ENCODE data around the gene PRR33. TPM values are rescaled to one million over a fixed set of nuclear protein-coding genes. Genes with fewer than 3 reads are reported as not detected.

PRR33 gene
- total RNA-seq, 1 experiment from 2014 or later: not detected

DNA sequence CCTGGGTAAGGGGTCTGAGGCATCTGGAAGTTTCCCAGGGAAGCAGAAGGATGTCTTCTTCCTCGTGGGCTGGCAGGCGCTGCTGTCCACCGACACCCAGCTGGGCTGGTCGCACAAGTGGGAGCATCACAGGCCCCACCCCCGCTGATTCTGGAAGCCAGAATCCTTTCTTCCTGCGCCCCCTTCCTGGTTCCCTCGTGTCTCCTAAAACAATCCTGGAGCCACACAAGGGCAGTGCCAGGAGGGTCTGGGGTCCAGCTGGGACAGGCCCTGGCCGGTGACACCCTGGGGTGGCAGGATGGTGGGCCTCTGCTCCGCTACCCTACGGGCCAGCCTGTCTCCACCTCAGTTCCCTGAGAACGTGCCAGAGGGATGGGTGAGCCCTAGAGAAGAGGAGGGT is 34.6 kb downstream of the PRR33 start:
- no peak for TF ChIP-seq POLR2AphosphoS5 (IDR thresholded peaks at IDR 0.05; ENCODE audit: low read depth, low read length)
- no peak for TF ChIP-seq SIN3A (IDR thresholded peaks at IDR 0.05; ENCODE audit: borderline replicate concordance, insufficient read depth, low read depth, low read length)
- no peak for TF ChIP-seq TCF7L2 (IDR thresholded peaks at IDR 0.05; ENCODE audit: low read depth, low read length)
- TF ChIP-seq, protein P1, sequence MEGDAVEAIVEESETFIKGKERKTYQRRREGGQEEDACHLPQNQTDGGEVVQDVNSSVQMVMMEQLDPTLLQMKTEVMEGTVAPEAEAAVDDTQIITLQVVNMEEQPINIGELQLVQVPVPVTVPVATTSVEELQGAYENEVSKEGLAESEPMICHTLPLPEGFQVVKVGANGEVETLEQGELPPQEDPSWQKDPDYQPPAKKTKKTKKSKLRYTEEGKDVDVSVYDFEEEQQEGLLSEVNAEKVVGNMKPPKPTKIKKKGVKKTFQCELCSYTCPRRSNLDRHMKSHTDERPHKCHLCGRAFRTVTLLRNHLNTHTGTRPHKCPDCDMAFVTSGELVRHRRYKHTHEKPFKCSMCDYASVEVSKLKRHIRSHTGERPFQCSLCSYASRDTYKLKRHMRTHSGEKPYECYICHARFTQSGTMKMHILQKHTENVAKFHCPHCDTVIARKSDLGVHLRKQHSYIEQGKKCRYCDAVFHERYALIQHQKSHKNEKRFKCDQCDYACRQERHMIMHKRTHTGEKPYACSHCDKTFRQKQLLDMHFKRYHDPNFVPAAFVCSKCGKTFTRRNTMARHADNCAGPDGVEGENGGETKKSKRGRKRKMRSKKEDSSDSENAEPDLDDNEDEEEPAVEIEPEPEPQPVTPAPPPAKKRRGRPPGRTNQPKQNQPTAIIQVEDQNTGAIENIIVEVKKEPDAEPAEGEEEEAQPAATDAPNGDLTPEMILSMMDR (IDR thresholded peaks at IDR 0.05): no peak
- TF ChIP-seq, protein P2, sequence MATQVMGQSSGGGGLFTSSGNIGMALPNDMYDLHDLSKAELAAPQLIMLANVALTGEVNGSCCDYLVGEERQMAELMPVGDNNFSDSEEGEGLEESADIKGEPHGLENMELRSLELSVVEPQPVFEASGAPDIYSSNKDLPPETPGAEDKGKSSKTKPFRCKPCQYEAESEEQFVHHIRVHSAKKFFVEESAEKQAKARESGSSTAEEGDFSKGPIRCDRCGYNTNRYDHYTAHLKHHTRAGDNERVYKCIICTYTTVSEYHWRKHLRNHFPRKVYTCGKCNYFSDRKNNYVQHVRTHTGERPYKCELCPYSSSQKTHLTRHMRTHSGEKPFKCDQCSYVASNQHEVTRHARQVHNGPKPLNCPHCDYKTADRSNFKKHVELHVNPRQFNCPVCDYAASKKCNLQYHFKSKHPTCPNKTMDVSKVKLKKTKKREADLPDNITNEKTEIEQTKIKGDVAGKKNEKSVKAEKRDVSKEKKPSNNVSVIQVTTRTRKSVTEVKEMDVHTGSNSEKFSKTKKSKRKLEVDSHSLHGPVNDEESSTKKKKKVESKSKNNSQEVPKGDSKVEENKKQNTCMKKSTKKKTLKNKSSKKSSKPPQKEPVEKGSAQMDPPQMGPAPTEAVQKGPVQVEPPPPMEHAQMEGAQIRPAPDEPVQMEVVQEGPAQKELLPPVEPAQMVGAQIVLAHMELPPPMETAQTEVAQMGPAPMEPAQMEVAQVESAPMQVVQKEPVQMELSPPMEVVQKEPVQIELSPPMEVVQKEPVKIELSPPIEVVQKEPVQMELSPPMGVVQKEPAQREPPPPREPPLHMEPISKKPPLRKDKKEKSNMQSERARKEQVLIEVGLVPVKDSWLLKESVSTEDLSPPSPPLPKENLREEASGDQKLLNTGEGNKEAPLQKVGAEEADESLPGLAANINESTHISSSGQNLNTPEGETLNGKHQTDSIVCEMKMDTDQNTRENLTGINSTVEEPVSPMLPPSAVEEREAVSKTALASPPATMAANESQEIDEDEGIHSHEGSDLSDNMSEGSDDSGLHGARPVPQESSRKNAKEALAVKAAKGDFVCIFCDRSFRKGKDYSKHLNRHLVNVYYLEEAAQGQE (IDR thresholded peaks at IDR 0.05; ENCODE audit: insufficient read depth in 1 of 2, low read depth in 2 of 2, low read length in 1 of 2): no peak
- in situ Hi-C loops (cut with HindIII; ENCODE audit: low pct_unique_long_range_greater_than_20kb, low sequenced_read_pairs) (no loop called here), intact Hi-C loops (cut with micrococcal nuclease; ENCODE audit: unreplicated experiment) (no loop called here)
- BruUV-seq (replicated peaks): no TSS peak
- DNase-seq (ENCODE audit: low read depth, low spot score) (no peak), ATAC-seq (no peak)
- POLR2A ChIA-PET: no interaction called here
- Histone ChIP-seq H3K4me1 (ENCODE audit: control insufficient read depth, insufficient read depth, low read length) (no peaks in the 10 kb centered on the region), H3K27ac (ENCODE audit: low read length) (no peak overlapping the region), H3K27me3 (ENCODE audit: control insufficient read depth, insufficient read depth, low read length) (no peaks in the 10 kb centered on the region; the same call in 1 of the 2 replicates), H3K36me3 (ENCODE audit: control insufficient read depth, insufficient read depth, low read length) (no peaks in the 10 kb centered on the region), H3K4me3 (ENCODE audit: low read depth in 2 of 2, low read length in 2 of 2) (no peak overlapping the region), H3K9me3 (ENCODE audit: control insufficient read depth, insufficient read depth, low read depth, low read length) (no peaks in the 10 kb centered on the region)
- CTCF ChIA-PET: interaction anchor here (0.7 kb wide), 1 partner anchor 25 kb away, joined by 4 read pairs; no protein-coding TSS in a partner anchor

DNA sequence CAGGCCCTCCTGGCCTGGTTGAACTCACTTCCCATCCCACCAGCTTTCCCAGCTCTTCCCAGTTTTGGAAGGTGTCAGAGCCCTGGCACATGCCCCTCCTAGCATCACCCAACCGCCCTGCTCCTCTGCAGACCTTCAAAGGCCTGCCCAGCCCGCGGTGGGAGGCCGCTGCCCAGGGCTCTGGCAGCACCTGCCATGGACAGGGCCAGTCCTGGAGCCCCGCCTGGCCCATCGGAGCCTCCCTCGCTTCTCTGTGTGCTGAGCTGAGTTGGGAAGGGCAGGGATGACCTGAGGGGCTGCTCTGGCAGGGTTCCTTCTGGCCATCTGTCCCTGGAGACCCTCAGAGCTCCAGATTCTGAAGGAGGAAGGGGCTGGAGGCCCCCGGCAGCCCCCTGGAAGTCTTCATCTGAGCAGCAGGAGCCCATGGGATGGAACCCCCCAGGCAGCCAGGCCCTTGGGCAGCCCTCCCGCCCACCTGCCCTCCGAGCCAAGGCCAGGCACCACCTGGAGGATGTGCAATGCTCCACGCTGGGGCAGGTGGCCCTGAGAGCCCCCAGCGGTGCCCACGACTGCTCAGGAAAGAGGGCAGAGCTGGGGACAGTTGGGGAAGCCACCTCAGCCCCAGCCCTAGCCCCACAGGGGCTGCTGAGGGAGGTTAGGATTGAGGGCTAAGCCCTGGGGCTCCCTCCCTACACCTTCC is 35.2 kb downstream of the PRR33 start:
- no peak for TF ChIP-seq POLR2AphosphoS5 (IDR thresholded peaks at IDR 0.05; ENCODE audit: low read depth, low read length)
- no peak for TF ChIP-seq TCF7L2 (IDR thresholded peaks at IDR 0.05; ENCODE audit: low read depth, low read length)
- no peak for TF ChIP-seq SIN3A (IDR thresholded peaks at IDR 0.05; ENCODE audit: borderline replicate concordance, insufficient read depth, low read depth, low read length)
- TF ChIP-seq, protein P2 (IDR thresholded peaks at IDR 0.05; ENCODE audit: insufficient read depth in 1 of 2, low read depth in 2 of 2, low read length in 1 of 2): no peak
- TF ChIP-seq, protein P1 (IDR thresholded peaks at IDR 0.05): no peak
- POLR2A ChIA-PET: no interaction called here
- Histone ChIP-seq H3K9me3 (ENCODE audit: control insufficient read depth, insufficient read depth, low read depth, low read length) (no peaks in the 10 kb centered on the region), H3K27ac (ENCODE audit: low read length) (no peak overlapping the region), H3K4me3 (ENCODE audit: low read depth in 2 of 2, low read length in 2 of 2) (no peak overlapping the region), H3K36me3 (ENCODE audit: control insufficient read depth, insufficient read depth, low read length) (no peaks in the 10 kb centered on the region), H3K4me1 (ENCODE audit: control insufficient read depth, insufficient read depth, low read length) (no peaks in the 10 kb centered on the region), H3K27me3 (ENCODE audit: control insufficient read depth, insufficient read depth, low read length) (no peaks in the 10 kb centered on the region; the same call in 1 of the 2 replicates)
- ATAC-seq: no peak
- intact Hi-C loops (cut with micrococcal nuclease; ENCODE audit: unreplicated experiment): no loop called here
- no TSS peak for BruUV-seq (replicated peaks)
- CTCF ChIA-PET: interaction anchor here (0.9 kb wide), 1 partner anchor 20 kb away, joined by 3 read pairs; no protein-coding TSS in a partner anchor
- in situ Hi-C loops (cut with HindIII; ENCODE audit: low pct_unique_long_range_greater_than_20kb, low sequenced_read_pairs): no loop called here
- DNase-seq (ENCODE audit: low read depth, low spot score): no peak

Data from Panc1 (cell line).